HCT116 (cell line): ENCODE results near the gene CASP10. TPM values are rescaled to one million over a fixed set of nuclear protein-coding genes. Genes with fewer than 3 reads are reported as not detected.

Experiments
- ATAC-seq: fragments of 200-7000 bp; cut with Tn5 transposase; 2 replicates; pipeline ENCODE4 v1.9.1; 2020; ENCODE audit warnings: mild to moderate bottlenecking, moderate library complexity
- BruUV-seq: library from RNA; stranded (reverse); fragments of 400-500 nt; replicated peaks from 2 replicates; lab custom pipeline; 2021; lab: Mats Ljungman, UMichigan
- CTCF ChIA-PET: fragments of 300-600 bp; sonication (Branson Sonifier 250); formaldehyde crosslinking; loops from one replicate; lab custom pipeline; 2021; ENCODE audit warnings: antibody characterized with exemption; lab: Charles Lee
- POLR2A ChIA-PET: fragments of 300-600, 350-600 bp; sonication (Branson Sonifier 250); formaldehyde crosslinking; loops from one replicate; lab custom pipeline; 2021; ENCODE audit warnings: antibody characterized with exemption; lab: Charles Lee
- RAD21 ChIA-PET, 2 experiments: fragments of 300-600 bp; sonication (Branson Sonifier 250); formaldehyde crosslinking; loops; one replicate each; lab custom pipeline; 2023; ENCODE audit warnings: low total read pairs in 2 of 2; ENCODE audit not compliant: uncharacterized antibody in 2 of 2, unreplicated experiment in 2 of 2, low non-redundant PET in 1 of 2; lab: Charles Lee
- DNase-seq: peaks from one replicate; pipeline ENCODE4 v3.0.0-alpha.2; 2010; ENCODE audit warnings: low read depth, low spot score
- H2AFZ ChIP-seq: fragments of 200-600 bp; shearing (Covaris generic), sonication (generic); 2 replicates; pipeline ENCODE4 v1.6.1; 2017; ENCODE audit warnings: low read depth, mixed run types, mixed read lengths, antibody characterized with exemption, low read length; ENCODE audit not compliant: poor library complexity, severe bottlenecking
- H3K27ac ChIP-seq: 2 replicates; pipeline ENCODE4 v1.5.1; 2012; ENCODE audit warnings: low read depth, low read length
- H3K27me3 ChIP-seq: fragments of 200-600 bp; sonication (generic); 2 replicates; pipeline ENCODE4 v1.6.1; 2016; ENCODE audit warnings: mixed run types, low read length, mixed read lengths; ENCODE audit not compliant: insufficient read depth
- H3K36me3 ChIP-seq, 2 experiments: fragments of 200-500 bp in 1 of 2; fragments of 200-600 bp in 1 of 2; sonication (Bioruptor generic) in 1 of 2; sonication (generic) in 1 of 2; 2 replicates each; pipeline versions ENCODE4 v1.5.1 to v1.6.1; 2014 to 2016; ENCODE audit warnings: low read length in 2 of 2, inconsistent platforms in 1 of 2, mixed read lengths in 1 of 2, mixed run types in 1 of 2; ENCODE audit not compliant: insufficient read depth in 2 of 2, control insufficient read depth in 1 of 2
- H3K4me1 ChIP-seq, 2 experiments: fragments of 200-600 bp in 1 of 2; sonication (generic) in 1 of 2; 2 replicates each; pipeline versions ENCODE4 v1.5.1 to v1.6.1; 2012 to 2017; ENCODE audit warnings: low read length in 2 of 2, inconsistent platforms in 1 of 2, mild to moderate bottlenecking in 1 of 2, mixed read lengths in 1 of 2, mixed run types in 1 of 2, moderate library complexity in 1 of 2; ENCODE audit not compliant: insufficient read depth in 2 of 2, control insufficient read depth in 1 of 2
- H3K4me2 ChIP-seq: fragments of 200-600 bp; sonication (generic); 2 replicates; pipeline ENCODE4 v1.6.1; 2017; ENCODE audit warnings: mixed run types, low read length, mixed read lengths
- H3K4me3 ChIP-seq, 2 experiments: fragments of 200-600 bp in 1 of 2; sonication (generic) in 1 of 2; replicated peaks in 1 of 2; 2 replicates each; pipeline ENCODE4 v1.5.1; 2011 to 2016; ENCODE audit warnings: low read length in 2 of 2, control low read depth in 1 of 2, low read depth in 1 of 2, mild to moderate bottlenecking in 1 of 2, mixed read lengths in 1 of 2, mixed run types in 1 of 2
- H3K79me2 ChIP-seq: fragments of 200-600 bp; sonication (generic); 2 replicates; pipeline ENCODE4 v1.6.1; 2017; ENCODE audit warnings: mild to moderate bottlenecking, mixed run types, low read length, moderate library complexity, mixed read lengths; ENCODE audit not compliant: insufficient read depth
- H3K9ac ChIP-seq: fragments of 200-600 bp; sonication (generic); 2 replicates; pipeline ENCODE4 v1.6.1; 2016; ENCODE audit warnings: low read length, mixed read lengths
- H3K9me2 ChIP-seq: fragments of 200-600 bp; sonication (generic), shearing (Covaris generic); 2 replicates; pipeline ENCODE4 v1.6.1; 2017; ENCODE audit warnings: mixed run types, mild to moderate bottlenecking, moderate library complexity; ENCODE audit not compliant: insufficient read depth
- H3K9me3 ChIP-seq, 2 experiments: fragments of 200-500 bp in 1 of 2; fragments of 200-600 bp in 1 of 2; sonication (Bioruptor generic) in 1 of 2; sonication (generic) in 1 of 2; 2 replicates each; pipeline ENCODE4 v1.6.1; 2014 to 2017; ENCODE audit warnings: low read length in 2 of 2, mixed read lengths in 2 of 2, inconsistent platforms in 1 of 2, low read depth in 1 of 2, mild to moderate bottlenecking in 1 of 2, mixed run types in 1 of 2, moderate library complexity in 1 of 2; ENCODE audit not compliant: control insufficient read depth in 1 of 2, insufficient read depth in 1 of 2
- H4K20me1 ChIP-seq: fragments of 200-600 bp; sonication (generic), shearing (Covaris generic); 2 replicates; pipeline ENCODE4 v1.6.1; 2017; ENCODE audit warnings: mixed run types, mild to moderate bottlenecking, moderate library complexity; ENCODE audit not compliant: insufficient read depth
- ATF3 ChIP-seq: IDR thresholded peaks from 2 replicates; pipeline ENCODE4 v1.6.1; 2012
- CBX3 ChIP-seq: IDR thresholded peaks from 2 replicates; pipeline ENCODE4 v1.6.1; 2012; ENCODE audit warnings: low read depth
- CTCF ChIP-seq, 3 experiments: fragments of 200-600 bp in 1 of 3; sonication (generic) in 1 of 3; IDR thresholded peaks in 2 of 3; conservative IDR thresholded peaks in 1 of 3; 2 replicates each; pipeline ENCODE4 v1.5.1; 2012 to 2017; ENCODE audit warnings: low read depth in 2 of 3, low read length in 2 of 3, antibody characterized with exemption in 1 of 3, borderline replicate concordance in 1 of 3, control low read depth in 1 of 3, mild to moderate bottlenecking in 1 of 3, mixed read lengths in 1 of 3, mixed run types in 1 of 3, moderate library complexity in 1 of 3; ENCODE audit not compliant: insufficient read depth in 1 of 3
- EGR1 ChIP-seq: IDR thresholded peaks from 2 replicates; pipeline ENCODE4 v1.6.1; 2012; ENCODE audit warnings: low read depth
- ELF1 ChIP-seq: IDR thresholded peaks from 2 replicates; pipeline ENCODE4 v1.6.1; 2012; ENCODE audit warnings: low read depth, borderline replicate concordance
- EZH2 ChIP-seq: fragments of 200-600 bp; sonication (generic); IDR thresholded peaks from 2 replicates; pipeline ENCODE4 v1.6.1; 2017; ENCODE audit warnings: antibody characterized with exemption, mixed run types
- EZH2phosphoT487 ChIP-seq: fragments of 200-600 bp; IDR thresholded peaks from 2 replicates; pipeline ENCODE4 v1.6.1; 2018; ENCODE audit warnings: antibody characterized with exemption, borderline replicate concordance
- FOSL1 ChIP-seq: IDR thresholded peaks from 2 replicates; pipeline ENCODE4 v1.6.1; 2012; ENCODE audit warnings: low read depth
- JUND ChIP-seq: IDR thresholded peaks from 2 replicates; pipeline ENCODE4 v1.6.1; 2012
- POLR2A ChIP-seq: IDR thresholded peaks from 2 replicates; pipeline ENCODE4 v1.7.0; 2011; ENCODE audit warnings: borderline replicate concordance; ENCODE audit not compliant: insufficient read depth, insufficient read length; ENCODE audit errors: extremely low read depth
- REST ChIP-seq: IDR thresholded peaks from 2 replicates; pipeline ENCODE4 v1.6.1; 2012; ENCODE audit warnings: low read depth
- SRF ChIP-seq: IDR thresholded peaks from 2 replicates; pipeline ENCODE4 v1.6.1; 2012; ENCODE audit warnings: low read depth
- TCF7L2 ChIP-seq: IDR thresholded peaks from 2 replicates; pipeline ENCODE4 v1.7.0; 2011; ENCODE audit warnings: borderline replicate concordance, inconsistent platforms; ENCODE audit not compliant: insufficient read depth, insufficient read length; ENCODE audit errors: extremely low read depth
- YY1 ChIP-seq: IDR thresholded peaks from 2 replicates; pipeline ENCODE4 v1.6.1; 2011; ENCODE audit warnings: low read length, low read depth, moderate library complexity, mild to moderate bottlenecking; ENCODE audit not compliant: insufficient replicate concordance; ENCODE audit errors: extremely low read depth
- intact Hi-C: fragments of 100-400 bp; cut with micrococcal nuclease; formaldehyde crosslinking; loops from 2 replicates; pipeline ENCODE4 v1.10.0; 2022
- total RNA-seq: library from RNA; stranded (reverse); gene quantifications from one replicate; pipeline ENCODE4 v1.2.1, GENCODE V29; 2021; ENCODE audit not compliant: unreplicated experiment

CASP10 gene
- total RNA-seq, 1 experiment from 2014 or later: 2.6 TPM

GRCh38 chr2:201188449-201188848 lies 5.5 kb downstream of the CASP10 start:
- H3K9ac ChIP-seq: no peak overlapping the region
- no peaks in the 10 kb centered on the region for H3K36me3 ChIP-seq
- no peaks in the 10 kb centered on the region for H3K9me2 ChIP-seq
- H3K9me3 ChIP-seq: no peaks in the 10 kb centered on the region
- no peak overlapping the region for H3K4me2 ChIP-seq
- DNase-seq (no peak), ATAC-seq (no peak)
- ChIA-PET CTCF (no interaction called here), POLR2A (no interaction called here), RAD21 (no interaction called here)
- H3K27me3 ChIP-seq: no peaks in the 10 kb centered on the region
- intact Hi-C loops: no loop called here
- H3K4me3 ChIP-seq: no peak overlapping the region
- no TSS peak for BruUV-seq
- peaks cover 0 to under 1% of the 10 kb centered on the region in 2 experiments; a peak in 1 of 4 replicates for H3K4me1 ChIP-seq
- no peaks in the 10 kb centered on the region for H3K79me2 ChIP-seq
- H2AFZ ChIP-seq: no peak overlapping the region
- no peak overlapping the region for H3K27ac ChIP-seq
- no peaks in the 10 kb centered on the region for H4K20me1 ChIP-seq
- no peak for TF ChIP-seq TCF7L2
- no peak for TF ChIP-seq JUND
- no peak for TF ChIP-seq ELF1
- TF ChIP-seq EZH2: no peak
- no peak for TF ChIP-seq SRF
- no peak for TF ChIP-seq EZH2phosphoT487
- TF ChIP-seq CTCF (IDR thresholded peaks at IDR 0.05 in 2 of 3, conservative IDR thresholded peaks at IDR 0.05 in 1 of 3; ENCODE audit: borderline replicate concordance in 1 of 3, insufficient read depth in 1 of 3, low read depth in 2 of 3, low read length in 2 of 3): no peak
- TF ChIP-seq EGR1: no peak
- no peak for TF ChIP-seq ATF3
- TF ChIP-seq POLR2A: no peak
- no peak for TF ChIP-seq REST
- no peak for TF ChIP-seq YY1
- TF ChIP-seq FOSL1: no peak
- TF ChIP-seq CBX3: no peak
- TF ChIP-seq, all 23 proteins: peak for 0
